Measurements from ENCODE around the gene PPM1L. TPM values are rescaled to one million over a fixed set of nuclear protein-coding genes. Genes with fewer than 3 reads are reported as not detected.

The PPM1L gene
- total RNA-seq, 1 experiment from 2014 or later = 7.3 TPM

- no peak overlapping the region for H2BK12ac ChIP-seq (ENCODE audit: insufficient read length, low read depth, low read length)
- no peak overlapping the region for H3K9ac ChIP-seq (ENCODE audit: extremely low read depth, insufficient read length, low read length)
- TF ChIP-seq, protein P1, sequence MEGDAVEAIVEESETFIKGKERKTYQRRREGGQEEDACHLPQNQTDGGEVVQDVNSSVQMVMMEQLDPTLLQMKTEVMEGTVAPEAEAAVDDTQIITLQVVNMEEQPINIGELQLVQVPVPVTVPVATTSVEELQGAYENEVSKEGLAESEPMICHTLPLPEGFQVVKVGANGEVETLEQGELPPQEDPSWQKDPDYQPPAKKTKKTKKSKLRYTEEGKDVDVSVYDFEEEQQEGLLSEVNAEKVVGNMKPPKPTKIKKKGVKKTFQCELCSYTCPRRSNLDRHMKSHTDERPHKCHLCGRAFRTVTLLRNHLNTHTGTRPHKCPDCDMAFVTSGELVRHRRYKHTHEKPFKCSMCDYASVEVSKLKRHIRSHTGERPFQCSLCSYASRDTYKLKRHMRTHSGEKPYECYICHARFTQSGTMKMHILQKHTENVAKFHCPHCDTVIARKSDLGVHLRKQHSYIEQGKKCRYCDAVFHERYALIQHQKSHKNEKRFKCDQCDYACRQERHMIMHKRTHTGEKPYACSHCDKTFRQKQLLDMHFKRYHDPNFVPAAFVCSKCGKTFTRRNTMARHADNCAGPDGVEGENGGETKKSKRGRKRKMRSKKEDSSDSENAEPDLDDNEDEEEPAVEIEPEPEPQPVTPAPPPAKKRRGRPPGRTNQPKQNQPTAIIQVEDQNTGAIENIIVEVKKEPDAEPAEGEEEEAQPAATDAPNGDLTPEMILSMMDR (conservative IDR thresholded peaks at IDR 0.05) = no peak
- H3K4me2 ChIP-seq (ENCODE audit: insufficient read depth, insufficient read length, low read length) = no peak overlapping the region
- no peak overlapping the region for H4K91ac ChIP-seq (ENCODE audit: insufficient read length, low read depth, low read length)
- no peak overlapping the region for H4K8ac ChIP-seq (replicated peaks; ENCODE audit: insufficient read length, low read depth, low read length)
- DNase-seq = no peak
- no peaks in the 10 kb centered on the region for H3K23me2 ChIP-seq (ENCODE audit: insufficient read length, low read depth, low read length, poor library complexity, severe bottlenecking)
- no peak overlapping the region for H2AFZ ChIP-seq (ENCODE audit: low read length)
- H3K4ac ChIP-seq (ENCODE audit: low read depth, low read length) = no peak overlapping the region
- no peak overlapping the region for H2BK20ac ChIP-seq (ENCODE audit: low read depth, low read length, poor library complexity, severe bottlenecking)
- no peak overlapping the region for H4K5ac ChIP-seq (ENCODE audit: insufficient read length, low read depth, low read length)
- no peak overlapping the region for H3K27ac ChIP-seq (ENCODE audit: insufficient read length, low read depth, low read length)
- H2BK15ac ChIP-seq (ENCODE audit: low read depth, low read length) = no peak overlapping the region
- H3K18ac ChIP-seq (ENCODE audit: insufficient read length, low read depth, low read length) = no peak overlapping the region
- H2BK5ac ChIP-seq (ENCODE audit: insufficient read length, low read length) = no peak overlapping the region
- H3K79me1 ChIP-seq (ENCODE audit: insufficient read depth, low read depth, low read length, poor library complexity, severe bottlenecking) = no peaks in the 10 kb centered on the region
- H3K4me1 Mint-ChIP-seq = peaks cover 3 to 4% of the 10 kb centered on the region in 2 experiments
- no peak overlapping the region for H3K23ac ChIP-seq (ENCODE audit: insufficient read length, low read depth, low read length)
- peaks cover 2% of the 10 kb centered on the region; the same call in 1 of the 2 replicates for H3K4me1 ChIP-seq (ENCODE audit: insufficient read depth, low read length)
- H3K56ac ChIP-seq (ENCODE audit: insufficient read length, low read depth, low read length) = no peak overlapping the region
- no peak overlapping the region for H3K4me3 Mint-ChIP-seq
- no CpG with 5 or more reads among the region's 1 CpG for WGBS (ENCODE audit: extremely low coverage, insufficient read length, low lambda C conversion rate)
- H3K9me3 ChIP-seq (ENCODE audit: control insufficient read depth, low read depth, low read length) = no peaks in the 10 kb centered on the region
- no peaks in the 10 kb centered on the region for H3K27me3 ChIP-seq (ENCODE audit: insufficient read depth, low read length)
- no peak overlapping the region for H3T11ph ChIP-seq (ENCODE audit: low read length)
- no peak overlapping the region for H3K14ac ChIP-seq (ENCODE audit: insufficient read depth, low read length)
- H3K9me3 Mint-ChIP-seq = peaks cover 0 to 2% of the 10 kb centered on the region in 2 experiments; a peak in 1 of 5 replicates
- H2AK5ac ChIP-seq (ENCODE audit: insufficient read length, low read length) = no peak overlapping the region
- no peak overlapping the region for H3K27ac Mint-ChIP-seq
- H3K27me3 Mint-ChIP-seq (ENCODE audit: low read depth) = no peaks in the 10 kb centered on the region
- no peak overlapping the region for H2BK120ac ChIP-seq (ENCODE audit: low read depth, low read length, poor library complexity, severe bottlenecking)
- H3K36me3 Mint-ChIP-seq (ENCODE audit: insufficient read depth in 1 of 3, low read depth in 3 of 3) = peaks cover 3 to 7% (median 4%) of the 10 kb centered on the region in 3 experiments; a peak in 5 of 7 replicates
- no peaks in the 10 kb centered on the region for H3K79me2 ChIP-seq (ENCODE audit: insufficient read depth, low read length)
- H4K20me1 ChIP-seq (ENCODE audit: control insufficient read depth, insufficient read depth, insufficient read length) = no peaks in the 10 kb centered on the region
Measured at GRCh38 chr3:160963949-160964348, 207.9 kb downstream of the PPM1L start.
